Activated B cell treated with CpG ODN at 0.5 μM for 24 hours (primary cell): Measurements from ENCODE around the gene RPL13. TPM values are rescaled to one million over a fixed set of nuclear protein-coding genes. Genes with fewer than 3 reads are reported as not detected.

Experiments
- ATAC-seq: fragments of 200-7000 bp; cut with Tn5 transposase; one replicate; pipeline ENCODE4 v1.10.0; 2021; ENCODE audit warnings: low read depth, mild to moderate bottlenecking, moderate library complexity
- CTCF ChIA-PET: fragments of 350-600 bp; sonication (Branson Sonifier 250); formaldehyde crosslinking; loops from one replicate; lab custom pipeline; 2021; ENCODE audit warnings: antibody characterized with exemption; lab: Charles Lee
- POLR2A ChIA-PET: fragments of 350-600 bp; sonication (Branson Sonifier 250); formaldehyde crosslinking; loops from one replicate; lab custom pipeline; 2021; ENCODE audit warnings: antibody characterized with exemption; lab: Charles Lee
- DNase-seq: peaks from one replicate; pipeline ENCODE4 v3.0.0; 2022
- H3K27ac Mint-ChIP-seq: one replicate; pipeline ENCODE4 v1.8.0; 2020; ENCODE audit warnings: mixed read lengths
- H3K27me3 Mint-ChIP-seq: one replicate; pipeline ENCODE4 v1.8.0; 2021; ENCODE audit warnings: mixed read lengths
- H3K36me3 Mint-ChIP-seq: one replicate; pipeline ENCODE4 v1.8.0; 2021; ENCODE audit warnings: low read depth, mixed read lengths
- H3K4me1 Mint-ChIP-seq: one replicate; pipeline ENCODE4 v1.8.0; 2021; ENCODE audit warnings: mixed read lengths
- H3K4me3 Mint-ChIP-seq: one replicate; pipeline ENCODE4 v1.8.0; 2020; ENCODE audit warnings: mild to moderate bottlenecking, mixed read lengths
- H3K9me3 Mint-ChIP-seq: one replicate; pipeline ENCODE4 v1.8.0; 2020; ENCODE audit warnings: mixed read lengths
- CTCF ChIP-seq: fragments of 200-600 bp; IDR thresholded peaks from one replicate; pipeline ENCODE4 v1.8.0; 2022; ENCODE audit warnings: antibody characterized with exemption, mild to moderate bottlenecking
- intact Hi-C: fragments of 100-400 bp; cut with micrococcal nuclease; formaldehyde crosslinking; loops from one replicate; pipeline ENCODE4 v1.15.1; 2024
- total RNA-seq: library from RNA; stranded (reverse); gene quantifications from 2 replicates; pipeline ENCODE4 v1.2.3, GENCODE V29; 2022

The RPL13 gene
- total RNA-seq, 1 donor from 2014 or later, result 3,566 TPM

- H3K4me3 Mint-ChIP-seq, result peak overlapping the region; percentile 55
- peaks cover 42% of the 10 kb centered on the region for H3K36me3 Mint-ChIP-seq
- DNase-seq (no peak), ATAC-seq (no peak)
- ChIA-PET POLR2A (interaction anchor here (0.6 to 1.0 kb wide), 4 partner anchors 11 to 1005 kb away, joined by 3 to 5 read pairs (median 3); partner anchors contain the start of gene CPNE7), CTCF (interaction anchor here (0.7 kb wide), 1 partner anchor 10 kb away, joined by 3 read pairs; the partner anchor contains the start of gene CPNE7)
- no peaks in the 10 kb centered on the region for H3K9me3 Mint-ChIP-seq
- H3K27ac Mint-ChIP-seq, result no peak overlapping the region
- no peaks in the 10 kb centered on the region for H3K27me3 Mint-ChIP-seq
- intact Hi-C loops, result loop anchor here (10.0 kb wide), 1 partner anchor 620 kb away; no protein-coding TSS in a partner anchor
- no peak for TF ChIP-seq CTCF
- peaks cover 51% of the 10 kb centered on the region for H3K4me1 Mint-ChIP-seq
These were observed 4.7 kb downstream of the RPL13 start for GRCh38 chr16:89565256-89565505.

GRCh38 chr16:89565506-89566372, 5.3 kb downstream of the RPL13 start:
- Mint-ChIP-seq H3K27ac (no peak overlapping the region), H3K9me3 (no peaks in the 10 kb centered on the region), H3K4me3 (peak overlapping the region; percentile 57), H3K36me3 (peaks cover 38% of the 10 kb centered on the region), H3K27me3 (peaks cover 2% of the 10 kb centered on the region), H3K4me1 (peaks cover 51% of the 10 kb centered on the region)
- peak; percentile 59 for ATAC-seq
- POLR2A ChIA-PET, result interaction anchor here (0.6 to 1.0 kb wide), 5 partner anchors 10 to 1005 kb away, joined by 3 to 5 read pairs (median 3); partner anchors contain the start of gene CPNE7
- CTCF ChIA-PET, result interaction anchor here (0.7 kb wide), 1 partner anchor 10 kb away, joined by 3 read pairs; the partner anchor contains the start of gene CPNE7
- no peak for TF ChIP-seq CTCF
- intact Hi-C loops, result loop anchor here (10.0 kb wide), 1 partner anchor 621 kb away; no protein-coding TSS in a partner anchor
- DNase-seq, result peak; percentile 44

GRCh38 chr16:89567656-89568594, 7.4 kb downstream of the RPL13 start:
- ATAC-seq (no peak), DNase-seq (no peak)
- H3K4me1 Mint-ChIP-seq, result peaks cover 48% of the 10 kb centered on the region
- intact Hi-C loops, result loop anchor here (10.0 kb wide), 1 partner anchor 623 kb away; no protein-coding TSS in a partner anchor
- H3K9me3 Mint-ChIP-seq, result no peaks in the 10 kb centered on the region
- POLR2A ChIA-PET, result no interaction called here
- peaks cover 6% of the 10 kb centered on the region for H3K27me3 Mint-ChIP-seq
- H3K36me3 Mint-ChIP-seq, result peaks cover 21% of the 10 kb centered on the region
- H3K4me3 Mint-ChIP-seq, result no peak overlapping the region
- CTCF ChIA-PET, result no interaction called here
- H3K27ac Mint-ChIP-seq, result no peak overlapping the region
- TF ChIP-seq CTCF, result no peak

GRCh38 chr16:89569506-89570341, 9.2 kb downstream of the RPL13 start:
- Mint-ChIP-seq H3K4me3 (no peak overlapping the region), H3K36me3 (peaks cover 5% of the 10 kb centered on the region), H3K4me1 (peaks cover 39% of the 10 kb centered on the region), H3K9me3 (no peaks in the 10 kb centered on the region), H3K27me3 (peaks cover 10% of the 10 kb centered on the region), H3K27ac (no peak overlapping the region)
- no peak for ATAC-seq
- DNase-seq, result no peak
- TF ChIP-seq CTCF, result no peak
- CTCF ChIA-PET, result no interaction called here
- POLR2A ChIA-PET, result no interaction called here
- intact Hi-C loops, result loop anchor here (10.0 kb wide), 1 partner anchor 625 kb away; no protein-coding TSS in a partner anchor
